GM23338 (cell line): ENCODE measurements around the gene SCN2A.

ENCODE experiments used
- CREB1 ChIP-seq: fragments of 250-450 bp; sonication (Bioruptor Pico); IDR thresholded peaks from 2 replicates; pipeline ENCODE4 v1.5.0; 2020; ENCODE audit warnings: low read depth, mild to moderate bottlenecking, moderate library complexity
- EZH2 ChIP-seq: fragments of 200-600 bp; sonication (generic); IDR thresholded peaks from one replicate; pipeline ENCODE4 v1.8.0; 2017; ENCODE audit warnings: antibody characterized with exemption, mild to moderate bottlenecking, low read depth; ENCODE audit not compliant: unreplicated experiment
- EZH2phosphoT487 ChIP-seq: fragments of 200-600 bp; sonication (generic); IDR thresholded peaks from one replicate; pipeline ENCODE4 v1.8.1; 2018; ENCODE audit warnings: antibody characterized with exemption; ENCODE audit not compliant: unreplicated experiment
- JUNB ChIP-seq: IDR thresholded peaks from one replicate; pipeline ENCODE4 v1.6.1; 2016; ENCODE audit warnings: antibody characterized with exemption; ENCODE audit not compliant: unreplicated experiment
- NANOG ChIP-seq: IDR thresholded peaks from 2 replicates; pipeline ENCODE4 v1.6.1; 2016; ENCODE audit warnings: antibody characterized with exemption, borderline replicate concordance
- POLR2AphosphoS5 ChIP-seq: IDR thresholded peaks from 2 replicates; pipeline ENCODE4 v1.6.1; 2016; ENCODE audit warnings: antibody characterized with exemption, low read depth
- ZNF114 ChIP-seq: fragments of 250-450 bp; sonication (Bioruptor Pico); IDR thresholded peaks from 2 replicates; pipeline ENCODE4 v1.5.0; 2020; ENCODE audit warnings: mild to moderate bottlenecking, moderate library complexity
- ZNF331 ChIP-seq: fragments of 250-450 bp; sonication (Bioruptor Pico); IDR thresholded peaks from 2 replicates; pipeline ENCODE4 v1.5.0; 2020; ENCODE audit warnings: low read depth, mild to moderate bottlenecking, moderate library complexity
- TF ChIP-seq, protein P1 (sequence below): IDR thresholded peaks from one replicate; pipeline ENCODE4 v1.6.1; 2018; ENCODE audit warnings: antibody characterized with exemption; ENCODE audit not compliant: unreplicated experiment
- TF ChIP-seq, protein P2 (sequence below), 2 experiments: fragments of 200-600 bp in 1 of 2; sonication (generic) in 1 of 2; conservative IDR thresholded peaks; 2 replicates each; pipeline versions ENCODE4 v1.5.1 to v1.6.1; 2016 to 2017; ENCODE audit warnings: antibody characterized with exemption in 2 of 2, low read depth in 2 of 2, mild to moderate bottlenecking in 2 of 2, moderate library complexity in 1 of 2

DNA sequence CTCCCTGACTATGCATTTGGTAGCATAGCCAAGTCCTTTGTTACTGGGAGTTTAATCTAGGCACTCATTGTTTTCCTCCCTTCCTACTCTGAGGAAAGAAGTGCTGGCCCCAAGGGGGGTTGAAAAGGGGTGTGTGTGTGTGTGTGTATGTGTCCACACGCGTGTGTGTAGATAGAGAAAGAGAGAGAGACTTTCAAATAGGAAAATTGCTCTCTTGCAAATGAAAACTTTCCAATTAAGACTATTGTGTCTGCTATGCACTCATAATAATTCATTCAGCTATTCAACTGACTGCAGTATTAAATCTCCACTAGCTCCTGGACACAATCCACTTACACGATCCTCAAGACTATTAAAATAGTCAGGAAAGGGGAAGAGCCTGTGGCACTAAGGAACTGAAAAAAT, 137.4 kb downstream of the SCN2A start:
- no peak for TF ChIP-seq CREB1 (CRISPR knock-in tag)
- no peak for TF ChIP-seq POLR2AphosphoS5
- TF ChIP-seq, protein P1, sequence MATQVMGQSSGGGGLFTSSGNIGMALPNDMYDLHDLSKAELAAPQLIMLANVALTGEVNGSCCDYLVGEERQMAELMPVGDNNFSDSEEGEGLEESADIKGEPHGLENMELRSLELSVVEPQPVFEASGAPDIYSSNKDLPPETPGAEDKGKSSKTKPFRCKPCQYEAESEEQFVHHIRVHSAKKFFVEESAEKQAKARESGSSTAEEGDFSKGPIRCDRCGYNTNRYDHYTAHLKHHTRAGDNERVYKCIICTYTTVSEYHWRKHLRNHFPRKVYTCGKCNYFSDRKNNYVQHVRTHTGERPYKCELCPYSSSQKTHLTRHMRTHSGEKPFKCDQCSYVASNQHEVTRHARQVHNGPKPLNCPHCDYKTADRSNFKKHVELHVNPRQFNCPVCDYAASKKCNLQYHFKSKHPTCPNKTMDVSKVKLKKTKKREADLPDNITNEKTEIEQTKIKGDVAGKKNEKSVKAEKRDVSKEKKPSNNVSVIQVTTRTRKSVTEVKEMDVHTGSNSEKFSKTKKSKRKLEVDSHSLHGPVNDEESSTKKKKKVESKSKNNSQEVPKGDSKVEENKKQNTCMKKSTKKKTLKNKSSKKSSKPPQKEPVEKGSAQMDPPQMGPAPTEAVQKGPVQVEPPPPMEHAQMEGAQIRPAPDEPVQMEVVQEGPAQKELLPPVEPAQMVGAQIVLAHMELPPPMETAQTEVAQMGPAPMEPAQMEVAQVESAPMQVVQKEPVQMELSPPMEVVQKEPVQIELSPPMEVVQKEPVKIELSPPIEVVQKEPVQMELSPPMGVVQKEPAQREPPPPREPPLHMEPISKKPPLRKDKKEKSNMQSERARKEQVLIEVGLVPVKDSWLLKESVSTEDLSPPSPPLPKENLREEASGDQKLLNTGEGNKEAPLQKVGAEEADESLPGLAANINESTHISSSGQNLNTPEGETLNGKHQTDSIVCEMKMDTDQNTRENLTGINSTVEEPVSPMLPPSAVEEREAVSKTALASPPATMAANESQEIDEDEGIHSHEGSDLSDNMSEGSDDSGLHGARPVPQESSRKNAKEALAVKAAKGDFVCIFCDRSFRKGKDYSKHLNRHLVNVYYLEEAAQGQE: no peak
- TF ChIP-seq, protein P2, sequence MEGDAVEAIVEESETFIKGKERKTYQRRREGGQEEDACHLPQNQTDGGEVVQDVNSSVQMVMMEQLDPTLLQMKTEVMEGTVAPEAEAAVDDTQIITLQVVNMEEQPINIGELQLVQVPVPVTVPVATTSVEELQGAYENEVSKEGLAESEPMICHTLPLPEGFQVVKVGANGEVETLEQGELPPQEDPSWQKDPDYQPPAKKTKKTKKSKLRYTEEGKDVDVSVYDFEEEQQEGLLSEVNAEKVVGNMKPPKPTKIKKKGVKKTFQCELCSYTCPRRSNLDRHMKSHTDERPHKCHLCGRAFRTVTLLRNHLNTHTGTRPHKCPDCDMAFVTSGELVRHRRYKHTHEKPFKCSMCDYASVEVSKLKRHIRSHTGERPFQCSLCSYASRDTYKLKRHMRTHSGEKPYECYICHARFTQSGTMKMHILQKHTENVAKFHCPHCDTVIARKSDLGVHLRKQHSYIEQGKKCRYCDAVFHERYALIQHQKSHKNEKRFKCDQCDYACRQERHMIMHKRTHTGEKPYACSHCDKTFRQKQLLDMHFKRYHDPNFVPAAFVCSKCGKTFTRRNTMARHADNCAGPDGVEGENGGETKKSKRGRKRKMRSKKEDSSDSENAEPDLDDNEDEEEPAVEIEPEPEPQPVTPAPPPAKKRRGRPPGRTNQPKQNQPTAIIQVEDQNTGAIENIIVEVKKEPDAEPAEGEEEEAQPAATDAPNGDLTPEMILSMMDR (conservative IDR thresholded peaks at IDR 0.05; ENCODE audit: low read depth in 2 of 2): no peak
- TF ChIP-seq EZH2phosphoT487: no peak
- TF ChIP-seq EZH2: no peak
- no peak for TF ChIP-seq JUNB
- no peak for TF ChIP-seq ZNF114
- no peak for TF ChIP-seq NANOG
- TF ChIP-seq ZNF331: no peak
